Keratinocyte (primary cell): ENCODE data around the gene WDR49.

ENCODE experiments used
- CTCF ChIP-seq, 3 experiments: IDR thresholded peaks in 1 of 3; conservative IDR thresholded peaks in 1 of 3; optimal IDR thresholded peaks in 1 of 3; 2 replicates in 2 of 3; 3 replicates in 1 of 3; pipeline versions ENCODE3 to v1.5.1; 2011; ENCODE audit warnings: low read length in 3 of 3, mild to moderate bottlenecking in 3 of 3, moderate library complexity in 2 of 3, control low read depth in 1 of 3, inconsistent platforms in 1 of 3; ENCODE audit not compliant: insufficient read depth in 2 of 3; ENCODE audit errors: extremely low read depth in 1 of 3
- EZH2 ChIP-seq: IDR thresholded peaks from one replicate; pipeline ENCODE4 v1.6.1; 2012; ENCODE audit warnings: inconsistent platforms, mild to moderate bottlenecking, low read length, moderate library complexity

DNA sequence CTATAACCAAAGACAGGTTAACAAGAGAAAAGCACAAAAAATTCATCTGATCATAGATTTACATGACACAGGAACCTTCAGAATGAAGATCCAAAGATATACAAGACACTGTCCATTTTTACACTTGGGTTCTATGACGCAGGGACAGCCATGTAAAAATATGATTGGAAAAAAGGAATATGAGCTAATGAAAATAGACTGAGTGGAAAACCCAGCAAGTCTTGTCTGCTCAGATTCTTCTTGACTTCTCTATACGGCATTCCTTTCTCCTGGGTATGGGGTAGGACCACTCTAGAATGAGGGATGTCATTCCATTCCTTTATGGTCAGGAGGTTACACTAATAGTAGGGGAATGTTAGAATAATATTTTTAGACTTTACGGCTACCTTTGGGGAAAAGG is 46.9 kb downstream of the WDR49 start:
- no peak for TF ChIP-seq CTCF (optimal IDR thresholded peaks at IDR 0.05 in 1 of 3, IDR thresholded peaks at IDR 0.05 in 1 of 3, conservative IDR thresholded peaks at IDR 0.05 in 1 of 3; ENCODE audit: extremely low read depth in 1 of 3, insufficient read depth in 2 of 3, low read length in 3 of 3)
- TF ChIP-seq EZH2 = no peak
